ENCODE measurements around the gene PGA4.
"Not testable (repeated sequence)": the region's sequence is repeated elsewhere in the genome, so short reads cannot be mapped to it uniquely, and the experiment has no call there.

DNA sequence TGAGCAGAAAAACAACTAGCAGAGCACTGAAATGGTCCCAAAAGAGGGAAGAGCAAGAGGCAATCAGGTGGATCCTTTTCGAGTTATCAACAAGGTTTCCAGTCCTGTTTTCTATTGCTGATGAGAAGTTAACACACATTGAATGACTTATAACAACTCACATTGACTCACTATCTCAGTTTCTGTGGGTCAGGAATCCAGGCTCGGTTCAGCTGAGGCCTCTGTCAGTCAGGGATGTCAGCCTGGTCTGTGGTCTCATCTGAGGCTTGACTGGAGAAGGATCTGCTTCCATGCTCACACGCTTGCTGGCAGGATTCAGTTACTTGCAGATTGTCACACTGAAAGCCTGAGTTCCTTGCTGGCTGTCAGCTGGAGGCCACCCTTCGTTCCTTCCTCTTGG, 15.0 kb downstream of the PGA4 start:
- TF ChIP-seq, protein P1, sequence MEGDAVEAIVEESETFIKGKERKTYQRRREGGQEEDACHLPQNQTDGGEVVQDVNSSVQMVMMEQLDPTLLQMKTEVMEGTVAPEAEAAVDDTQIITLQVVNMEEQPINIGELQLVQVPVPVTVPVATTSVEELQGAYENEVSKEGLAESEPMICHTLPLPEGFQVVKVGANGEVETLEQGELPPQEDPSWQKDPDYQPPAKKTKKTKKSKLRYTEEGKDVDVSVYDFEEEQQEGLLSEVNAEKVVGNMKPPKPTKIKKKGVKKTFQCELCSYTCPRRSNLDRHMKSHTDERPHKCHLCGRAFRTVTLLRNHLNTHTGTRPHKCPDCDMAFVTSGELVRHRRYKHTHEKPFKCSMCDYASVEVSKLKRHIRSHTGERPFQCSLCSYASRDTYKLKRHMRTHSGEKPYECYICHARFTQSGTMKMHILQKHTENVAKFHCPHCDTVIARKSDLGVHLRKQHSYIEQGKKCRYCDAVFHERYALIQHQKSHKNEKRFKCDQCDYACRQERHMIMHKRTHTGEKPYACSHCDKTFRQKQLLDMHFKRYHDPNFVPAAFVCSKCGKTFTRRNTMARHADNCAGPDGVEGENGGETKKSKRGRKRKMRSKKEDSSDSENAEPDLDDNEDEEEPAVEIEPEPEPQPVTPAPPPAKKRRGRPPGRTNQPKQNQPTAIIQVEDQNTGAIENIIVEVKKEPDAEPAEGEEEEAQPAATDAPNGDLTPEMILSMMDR (IDR thresholded peaks at IDR 0.05; ENCODE audit: borderline replicate concordance, extremely low read depth, low read length, poor library complexity, severe bottlenecking): not testable (repeated sequence)
- not testable (repeated sequence) for TF ChIP-seq EZH2 (IDR thresholded peaks at IDR 0.05; ENCODE audit: borderline replicate concordance, low read depth, low read length, severe bottlenecking)
